ENCODE data around the gene ZC3H13. TPM values are rescaled to one million over a fixed set of nuclear protein-coding genes. Genes with fewer than 3 reads are reported as not detected.

The ZC3H13 gene
- total RNA-seq, 2 donors from 2014 or later: 58.1 to 62.4 TPM

DNA sequence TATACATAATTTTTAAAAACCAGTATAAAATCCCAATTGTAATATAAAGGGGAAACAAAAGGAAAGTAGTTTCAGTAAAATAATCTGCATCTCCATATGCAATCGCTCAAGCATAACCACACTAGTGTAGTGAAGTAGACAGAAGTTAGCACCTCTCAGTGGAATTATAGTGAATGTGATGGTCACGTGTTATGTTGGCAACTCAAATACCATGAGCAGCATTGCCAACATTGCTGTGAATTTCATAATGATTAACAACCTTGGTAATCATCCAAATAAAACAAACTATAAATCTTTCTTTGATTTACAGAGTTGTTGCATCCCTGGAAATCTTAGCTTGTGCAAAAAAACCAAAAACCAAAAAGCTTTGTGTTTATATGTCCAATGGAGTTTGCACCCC, 123.7 kb downstream of the ZC3H13 start:
- H3K9me3 ChIP-seq (ENCODE audit: control insufficient read depth, low read length): no peaks in the 10 kb centered on the region
- Mint-ChIP-seq H3K36me3 (ENCODE audit: low read depth) (no peaks in the 10 kb centered on the region), H3K9me3 (no peaks in the 10 kb centered on the region), H3K4me1 (peaks cover 17% of the 10 kb centered on the region), H3K27me3 (ENCODE audit: insufficient read depth) (no peaks in the 10 kb centered on the region), H3K4me3 (no peak overlapping the region), H3K27ac (no peak overlapping the region)
- no peak overlapping the region for H3K27ac ChIP-seq (ENCODE audit: low read depth, low read length)
- 92% methylated on average over 2 of the region's 2 CpGs; no CpG with 5 or more reads in 1 of the 2 experiments for WGBS, 2 experiments (ENCODE audit: insufficient coverage in 1 of 2, insufficient read length in 1 of 2)
- no peak for DNase-seq
- H3K27me3 ChIP-seq (ENCODE audit: control insufficient read depth, insufficient read depth, low read length, poor library complexity, severe bottlenecking): no peaks in the 10 kb centered on the region
- no peak overlapping the region for H3K4me3 ChIP-seq (ENCODE audit: low read length)
- no peaks in the 10 kb centered on the region for H3K4me1 ChIP-seq (ENCODE audit: control insufficient read depth, insufficient read depth, low read length)
- H3K36me3 ChIP-seq (ENCODE audit: control insufficient read depth, insufficient read depth, low read length): no peaks in the 10 kb centered on the region
- no peak overlapping the region for H3K9ac ChIP-seq (ENCODE audit: extremely low read depth, low read length, poor library complexity, severe bottlenecking)
- TF ChIP-seq CTCF (conservative IDR thresholded peaks at IDR 0.05): no peak

- 95 to 96% methylated on average over 4 to 5 of the region's 5 CpGs for WGBS, 2 experiments (ENCODE audit: insufficient coverage in 1 of 2, insufficient read length in 1 of 2)
- no peak for DNase-seq
- no peaks in the 10 kb centered on the region for H3K9me3 ChIP-seq (ENCODE audit: control insufficient read depth, low read length)
- no peaks in the 10 kb centered on the region for H3K36me3 ChIP-seq (ENCODE audit: control insufficient read depth, insufficient read depth, low read length)
- H3K4me1 ChIP-seq (ENCODE audit: control insufficient read depth, insufficient read depth, low read length): no peaks in the 10 kb centered on the region
- H3K27ac Mint-ChIP-seq: no peak overlapping the region
- H3K4me3 ChIP-seq (ENCODE audit: low read length): no peak overlapping the region
- H3K36me3 Mint-ChIP-seq (ENCODE audit: low read depth): no peaks in the 10 kb centered on the region
- no peak overlapping the region for H3K4me3 Mint-ChIP-seq
- peaks cover 10% of the 10 kb centered on the region for H3K4me1 Mint-ChIP-seq
- no peak overlapping the region for H3K9ac ChIP-seq (ENCODE audit: extremely low read depth, low read length, poor library complexity, severe bottlenecking)
- H3K27me3 ChIP-seq (ENCODE audit: control insufficient read depth, insufficient read depth, low read length, poor library complexity, severe bottlenecking): no peaks in the 10 kb centered on the region
- H3K27ac ChIP-seq (ENCODE audit: low read depth, low read length): no peak overlapping the region
- no peaks in the 10 kb centered on the region for H3K9me3 Mint-ChIP-seq
- no peak for TF ChIP-seq CTCF (conservative IDR thresholded peaks at IDR 0.05)
- H3K27me3 Mint-ChIP-seq (ENCODE audit: insufficient read depth): no peaks in the 10 kb centered on the region
These were observed 124.4 kb downstream of the ZC3H13 start for GRCh38 chr13:45928176-45928575.

DNA sequence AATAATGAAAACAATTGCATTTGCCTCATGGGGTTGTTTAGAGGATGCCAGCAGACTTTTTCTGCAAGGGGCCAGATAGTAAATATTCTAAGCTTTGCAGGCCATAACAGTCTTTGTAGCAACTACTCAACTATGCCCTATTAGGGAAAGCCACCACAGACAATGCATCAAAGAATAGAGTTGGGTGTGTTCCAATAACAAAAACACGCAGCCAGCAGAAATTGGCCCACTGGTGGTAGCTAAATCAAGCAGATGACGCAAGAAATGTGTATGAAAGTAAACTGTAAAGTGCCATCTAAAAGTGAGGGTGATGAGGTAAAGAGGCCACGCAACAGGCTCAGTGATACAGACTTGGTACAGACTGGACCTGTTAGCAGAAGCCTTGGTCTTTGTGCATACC, 125.8 kb downstream of the ZC3H13 start:
- H3K4me3 ChIP-seq (ENCODE audit: low read length): no peak overlapping the region
- H3K4me1 ChIP-seq (ENCODE audit: control insufficient read depth, insufficient read depth, low read length): no peaks in the 10 kb centered on the region
- no peaks in the 10 kb centered on the region for H3K36me3 ChIP-seq (ENCODE audit: control insufficient read depth, insufficient read depth, low read length)
- H3K27ac ChIP-seq (ENCODE audit: low read depth, low read length): no peak overlapping the region
- H3K4me3 Mint-ChIP-seq: no peak overlapping the region
- no peaks in the 10 kb centered on the region for H3K36me3 Mint-ChIP-seq (ENCODE audit: low read depth)
- WGBS, 2 experiments (ENCODE audit: insufficient coverage in 1 of 2, insufficient read length in 1 of 2): 50 to 79% methylated on average over 1 to 3 of the region's 3 CpGs
- no peak for DNase-seq
- no peaks in the 10 kb centered on the region for H3K9me3 Mint-ChIP-seq
- no peaks in the 10 kb centered on the region for H3K27me3 ChIP-seq (ENCODE audit: control insufficient read depth, insufficient read depth, low read length, poor library complexity, severe bottlenecking)
- H3K9me3 ChIP-seq (ENCODE audit: control insufficient read depth, low read length): no peaks in the 10 kb centered on the region
- H3K27me3 Mint-ChIP-seq (ENCODE audit: insufficient read depth): no peaks in the 10 kb centered on the region
- TF ChIP-seq CTCF (conservative IDR thresholded peaks at IDR 0.05): no peak
- peak overlapping the region; percentile 17 for H3K27ac Mint-ChIP-seq
- H3K4me1 Mint-ChIP-seq: peaks cover 3% of the 10 kb centered on the region
- H3K9ac ChIP-seq (ENCODE audit: extremely low read depth, low read length, poor library complexity, severe bottlenecking): no peak overlapping the region
